NCI-H510A treated with DMSO at 0.1 percent for 48 hours (cell line): ENCODE measurements around the gene SLC25A45.
"Not testable (repeated sequence)": the region's sequence is repeated elsewhere in the genome, so short reads cannot be mapped to it uniquely, and the experiment has no call there.

ENCODE experiments used
- DNase-seq: peaks from one replicate; lab custom pipeline; 2025; lab: John Stamatoyannopoulos, UW

The SLC25A45 gene

DNA sequence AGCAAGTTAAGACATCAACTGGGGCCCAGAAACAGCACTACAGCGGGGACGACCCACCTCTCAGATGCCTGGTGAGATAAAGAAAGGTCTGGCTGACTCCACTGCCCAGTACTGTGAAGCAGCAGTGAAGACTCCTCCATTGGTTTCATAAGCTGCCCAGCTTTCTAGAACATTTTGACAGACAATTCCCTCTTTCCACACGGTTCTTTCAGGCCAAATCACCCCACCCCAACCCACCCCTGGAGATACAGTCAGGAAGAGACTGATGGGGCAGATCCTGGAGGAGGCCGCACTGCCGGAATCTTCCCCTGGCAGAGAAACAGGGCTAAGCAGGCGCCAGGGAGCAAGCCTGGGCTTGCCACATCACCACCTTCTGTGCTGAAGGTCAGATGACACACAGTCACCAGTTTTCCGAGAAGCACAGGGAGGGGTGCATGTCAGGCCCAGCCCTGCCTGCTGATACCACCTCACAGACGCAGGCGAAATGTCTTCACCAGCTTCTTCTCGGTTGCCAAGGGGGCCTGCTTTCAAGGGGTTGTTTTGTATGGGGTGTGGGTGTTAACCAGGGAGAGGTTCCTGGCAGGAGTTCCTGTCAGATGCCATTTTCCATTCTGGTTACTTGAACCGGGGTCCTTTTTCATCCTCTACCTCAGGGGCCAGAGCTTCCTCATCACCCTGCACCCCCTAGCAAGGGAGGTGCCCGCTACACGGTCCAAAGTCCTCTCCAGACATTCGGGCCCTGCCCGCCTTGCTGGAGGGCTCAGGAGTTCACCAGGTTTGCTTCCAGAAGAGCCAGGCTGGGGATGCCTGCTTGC, 38.7 kb upstream of the SLC25A45 start:
- peak; percentile 90 for DNase-seq

- DNase-seq = no peak
These were observed 38.1 kb upstream of the SLC25A45 start for GRCh38 chr11:65420506-65420905.

DNA sequence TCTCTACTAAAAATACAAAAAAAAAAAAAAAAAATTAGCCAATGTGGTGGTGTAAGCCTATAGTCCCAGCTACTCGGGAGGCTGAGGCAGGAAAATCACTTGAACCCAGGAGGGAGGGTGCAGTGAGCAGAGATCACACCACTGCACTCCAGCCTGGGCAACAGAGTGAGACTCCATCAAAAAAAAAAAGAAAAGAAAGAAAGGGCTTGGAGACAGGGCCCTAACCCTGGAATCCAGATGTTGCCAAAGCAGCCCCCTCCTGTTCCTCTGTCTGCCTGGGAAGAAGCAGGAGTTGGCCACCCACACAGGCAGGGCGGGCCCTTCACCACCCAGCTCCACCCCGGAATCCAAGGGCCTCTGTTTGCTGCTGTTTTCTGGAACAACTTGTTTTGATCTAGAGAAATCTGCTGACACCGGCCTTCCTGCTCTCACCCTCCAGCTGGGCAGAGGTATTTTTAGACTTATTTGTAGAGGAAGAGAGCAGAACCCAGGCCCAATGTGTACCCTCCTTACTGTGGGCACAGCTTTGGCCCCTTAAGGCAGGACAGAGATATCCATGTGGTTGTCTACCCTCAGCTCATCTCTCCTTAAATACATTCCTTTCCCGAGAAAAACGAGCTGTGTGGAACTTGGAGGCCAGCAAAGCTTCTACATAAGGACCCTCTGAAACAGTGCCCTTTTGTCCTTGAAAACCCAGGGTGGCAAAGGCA, 37.5 kb upstream of the SLC25A45 start:
- DNase-seq = peak; percentile 94

GRCh38 chr11:65419460-65419771, 37.0 kb upstream of the SLC25A45 start:
- DNase-seq = no peak

GRCh38 chr11:65418681-65419459, 36.4 kb upstream of the SLC25A45 start:
- peak; percentile 99 for DNase-seq

DNA sequence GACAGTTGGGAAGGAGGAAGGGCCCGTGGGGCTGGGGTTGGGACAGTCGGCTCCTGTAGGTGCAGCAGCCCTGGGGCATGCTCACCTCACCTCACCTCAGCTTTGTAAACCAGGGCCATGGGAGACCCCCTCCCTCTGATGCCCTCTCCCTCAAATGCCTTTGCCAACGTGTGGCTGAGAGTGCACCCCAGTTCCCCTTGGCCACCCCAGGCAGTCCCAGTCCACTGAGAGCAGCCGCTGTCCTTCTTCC, 35.9 kb upstream of the SLC25A45 start:
- no peak for DNase-seq

- no peak for DNase-seq
These were observed 35.4 kb upstream of the SLC25A45 start for GRCh38 chr11:65417702-65418430.

DNA sequence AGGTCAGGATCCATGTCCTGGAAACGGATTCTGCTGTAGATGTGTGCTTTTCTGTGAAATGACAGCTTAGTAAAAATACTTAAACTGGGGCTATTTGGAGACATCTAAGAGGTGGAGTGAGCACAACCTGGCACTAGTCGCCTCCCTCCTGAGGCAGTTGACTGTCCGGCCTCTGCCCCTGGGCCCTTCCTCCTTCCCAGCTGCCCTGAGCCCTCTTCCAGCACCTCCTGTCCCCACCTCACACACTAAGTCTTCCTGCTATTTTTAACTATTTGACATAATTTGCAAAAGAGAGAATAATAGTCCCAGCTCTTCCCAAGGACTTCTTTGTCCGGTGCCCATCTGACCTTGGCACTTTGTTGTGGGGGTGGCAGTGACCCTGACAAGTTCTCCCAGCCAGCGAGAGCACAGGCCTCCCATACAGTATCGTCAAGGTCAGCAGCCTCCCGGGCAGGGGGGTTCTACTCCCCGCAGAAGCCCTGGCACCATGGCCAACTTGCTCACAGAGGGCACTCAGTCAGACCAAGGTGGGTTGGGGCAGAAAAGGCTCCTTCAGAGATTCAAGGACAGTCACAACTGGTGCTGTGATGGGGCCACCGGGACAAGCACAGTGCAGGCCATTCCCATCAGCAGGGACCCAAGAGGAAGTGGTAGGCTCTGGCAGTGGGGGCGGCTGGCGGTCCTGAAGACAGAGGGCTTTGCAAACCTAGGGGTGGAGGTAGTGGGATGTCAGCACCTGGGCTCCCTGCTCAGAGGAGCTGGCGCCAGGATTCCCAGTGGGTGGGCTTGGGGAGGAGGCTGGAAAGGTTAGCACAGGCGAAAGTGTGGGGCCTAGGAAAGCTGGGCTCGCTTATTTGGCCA, 34.6 kb upstream of the SLC25A45 start:
- no peak for DNase-seq

GRCh38 chr11:65416341-65416824, 33.9 kb upstream of the SLC25A45 start:
- DNase-seq = peak; percentile 77

DNA sequence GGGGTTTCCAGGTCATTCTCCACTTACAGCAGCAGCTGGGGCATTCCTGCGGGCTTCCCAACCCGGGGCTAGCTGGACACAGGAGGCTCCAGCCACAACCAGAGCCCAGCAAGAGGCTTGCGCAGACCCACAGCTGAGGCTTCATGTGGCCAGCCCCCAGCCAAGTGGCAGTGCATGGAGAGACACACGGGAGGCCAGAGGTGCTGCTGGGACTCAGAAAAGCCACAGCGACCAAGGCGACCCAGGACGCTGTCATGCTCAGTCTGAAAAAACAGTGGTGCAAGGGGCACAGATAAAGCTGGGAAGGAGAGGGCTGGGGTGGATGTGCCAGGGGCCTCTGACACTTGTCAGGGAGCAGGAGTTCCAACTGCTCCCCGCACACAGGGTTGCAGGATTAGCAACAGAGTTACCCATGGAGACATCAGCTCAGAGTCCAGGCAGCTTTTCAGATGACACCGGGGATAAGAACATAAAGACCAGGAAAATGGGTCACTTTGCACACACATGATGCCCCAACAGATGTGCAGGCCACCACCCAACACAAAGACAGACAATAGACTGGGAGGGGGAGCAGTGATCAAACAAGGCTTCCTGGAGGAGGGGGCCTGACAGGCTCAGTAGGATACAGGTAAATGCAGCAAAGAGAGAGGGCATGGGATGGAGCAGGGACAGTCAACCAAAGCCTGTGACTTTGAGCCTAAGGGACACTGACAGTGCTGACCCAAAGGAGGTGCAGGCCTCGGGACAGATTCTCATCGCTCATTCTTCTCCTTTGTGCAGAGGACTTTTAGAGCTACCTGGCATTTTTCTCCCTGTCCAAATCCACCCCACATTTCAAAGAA, 33.3 kb upstream of the SLC25A45 start:
- no peak for DNase-seq

DNA sequence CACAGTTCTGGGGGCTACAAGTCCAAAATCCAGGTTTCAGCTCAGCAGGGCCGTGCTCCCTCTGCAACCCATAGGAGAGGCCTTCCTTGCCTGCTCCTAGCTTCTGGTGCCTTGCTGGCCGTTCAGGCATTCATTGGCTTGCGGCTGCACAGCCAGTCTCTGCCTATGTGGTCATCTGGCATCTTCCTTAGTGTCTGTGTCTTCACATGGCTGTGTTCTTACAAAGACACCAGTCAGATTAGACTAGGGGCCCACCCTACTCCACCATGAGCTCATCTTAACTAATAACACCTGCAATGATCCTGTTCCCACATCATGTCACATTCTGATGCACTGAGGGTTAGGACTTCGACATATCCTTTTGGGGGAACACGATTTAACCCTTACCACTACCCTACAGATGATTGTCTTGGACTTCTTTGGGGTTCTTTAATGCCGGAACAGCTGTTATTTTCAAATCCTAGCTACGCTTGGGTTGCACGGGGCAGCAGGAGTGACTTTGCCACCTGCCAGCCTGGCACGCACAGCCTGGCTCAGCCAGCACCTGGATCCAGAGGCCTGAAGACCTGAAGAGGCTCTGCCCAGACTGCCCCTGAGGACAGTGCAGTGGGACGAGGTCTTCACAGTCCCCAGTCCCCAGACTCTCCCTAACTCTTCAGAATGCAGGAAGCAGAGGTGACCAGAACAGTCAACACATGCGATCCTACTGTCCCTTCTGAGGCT, 32.5 kb upstream of the SLC25A45 start:
- DNase-seq = no peak

DNA sequence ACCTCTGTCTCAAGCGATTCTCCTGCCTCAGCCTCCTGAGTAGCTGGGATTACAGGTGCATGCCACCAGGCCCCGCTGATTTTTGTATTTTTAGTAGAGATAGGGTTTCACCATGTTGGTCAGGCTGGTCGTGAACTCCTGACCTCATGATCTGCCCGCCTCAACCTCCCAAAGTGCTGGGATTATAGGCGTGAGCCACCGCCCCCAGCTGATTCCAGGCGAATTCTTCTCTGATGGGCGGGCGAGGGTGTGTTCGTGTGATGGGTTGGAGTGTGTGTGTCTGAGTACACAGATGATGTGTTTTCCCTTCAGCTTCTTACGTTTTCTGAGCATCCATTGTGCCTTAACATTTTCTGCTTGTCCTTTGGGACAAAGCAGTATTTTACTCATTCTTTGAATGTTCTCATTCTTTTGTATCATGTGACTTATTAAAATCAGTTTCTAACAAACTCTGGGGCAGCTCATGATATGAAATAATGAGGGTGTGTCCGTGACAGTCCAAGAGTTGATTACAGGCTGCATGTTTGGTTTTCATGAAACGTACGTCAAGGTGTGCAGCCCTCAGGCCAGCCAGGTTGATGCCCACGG, 30.7 kb upstream of the SLC25A45 start:
- not testable (repeated sequence) for DNase-seq

DNA sequence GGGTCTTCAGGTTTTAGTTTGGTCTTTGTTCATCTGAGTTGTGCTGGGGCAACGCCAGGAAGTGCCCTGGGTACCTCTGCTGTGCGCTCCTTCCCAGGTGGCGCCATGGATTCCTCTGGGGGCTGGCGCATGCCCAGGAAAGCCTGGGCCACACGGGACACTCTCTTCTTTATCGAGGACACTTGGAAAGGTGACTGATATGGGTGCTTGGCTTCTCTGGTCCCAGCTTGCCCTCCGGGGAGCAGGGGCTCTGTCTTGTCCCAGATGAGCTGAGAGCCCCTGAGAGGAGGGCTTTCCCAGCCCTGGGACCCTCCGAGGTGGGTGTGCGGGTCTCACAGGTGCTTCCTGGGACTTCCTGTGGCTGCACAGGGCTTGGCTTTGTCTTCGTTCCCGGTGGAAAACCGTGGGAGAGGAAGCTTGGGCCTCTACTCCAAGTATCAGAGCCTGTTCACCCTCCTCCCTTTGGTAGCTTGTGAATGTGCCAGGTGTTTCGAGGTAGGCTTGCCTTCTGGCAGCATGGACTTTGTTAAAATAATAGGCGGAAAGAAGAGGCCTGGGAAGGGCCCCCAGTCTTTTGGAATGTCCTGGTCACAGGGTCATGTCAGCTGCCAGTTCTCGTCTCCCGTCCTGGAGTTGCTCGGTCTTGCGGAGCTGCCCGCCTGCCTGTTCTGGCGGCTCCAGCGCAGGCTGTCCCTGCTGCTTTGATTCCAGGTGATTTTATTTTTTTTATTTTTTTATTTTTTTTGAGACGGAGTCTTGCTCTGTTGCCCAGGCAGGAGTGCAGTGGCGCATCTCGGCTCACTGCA, 30.0 kb upstream of the SLC25A45 start:
- no peak for DNase-seq

- no peak for DNase-seq
These were observed 29.2 kb upstream of the SLC25A45 start for GRCh38 chr11:65411681-65412070.

GRCh38 chr11:65410936-65411680, 28.7 kb upstream of the SLC25A45 start:
- no peak for DNase-seq

DNA sequence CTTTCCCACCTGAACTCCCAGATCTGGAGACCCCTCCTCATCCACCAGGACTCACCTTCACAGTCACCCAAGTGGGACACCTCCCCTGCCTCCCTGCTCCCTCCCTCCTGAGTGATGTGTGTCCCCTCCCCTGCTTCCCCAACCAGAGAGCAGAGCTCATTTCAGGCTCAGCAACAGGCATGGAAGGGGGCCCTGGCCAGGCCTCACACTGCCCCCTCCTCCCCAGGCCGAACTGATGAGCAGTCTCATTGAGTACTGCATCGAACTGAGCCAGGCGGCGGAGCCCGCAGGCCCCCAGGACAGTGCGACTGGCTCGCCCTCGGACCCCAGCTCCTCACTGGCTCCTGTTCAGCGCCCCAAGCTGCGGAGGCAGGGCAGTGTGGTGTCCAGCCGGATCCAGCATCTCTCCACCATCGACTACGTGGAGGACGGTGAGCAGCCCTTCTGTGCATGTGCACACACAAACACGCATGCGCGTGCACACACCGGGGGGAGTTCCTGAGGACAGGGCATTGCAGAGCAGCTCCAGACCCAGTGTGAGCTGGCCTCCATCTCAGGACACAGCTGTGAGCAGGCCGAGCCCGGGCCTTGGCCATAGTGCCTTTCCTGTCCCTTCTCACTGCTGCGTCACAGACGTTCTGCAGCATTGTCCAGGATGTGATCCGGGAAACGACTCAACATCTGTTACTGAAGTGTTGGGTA, 22.3 kb upstream of the SLC25A45 start:
- no peak for DNase-seq

DNA sequence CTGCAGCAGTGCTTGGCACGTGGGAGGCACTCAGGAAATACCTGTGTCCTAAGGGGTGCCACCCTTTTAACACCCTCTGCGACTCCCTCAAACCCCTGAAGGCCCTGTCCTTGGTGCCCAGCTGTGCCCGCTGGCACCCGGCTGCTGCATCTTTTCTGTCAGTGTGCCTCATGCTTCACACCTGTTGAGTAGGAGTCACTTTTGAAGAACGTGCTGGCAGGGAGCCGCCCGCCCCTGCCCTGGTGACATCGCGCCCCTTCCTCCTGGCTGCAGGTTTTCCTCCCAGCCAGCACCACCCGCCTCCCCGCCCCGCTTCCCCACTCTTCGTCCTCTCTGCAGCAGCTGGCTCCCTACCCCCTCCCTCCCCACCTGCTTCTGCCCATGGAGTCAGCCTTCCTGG, 21.8 kb upstream of the SLC25A45 start:
- DNase-seq = no peak
